ENCODE measurements around the gene CUBN. TPM values are rescaled to one million over a fixed set of nuclear protein-coding genes. Genes with fewer than 3 reads are reported as not detected.

The CUBN gene
- total RNA-seq, 1 experiment from 2014 or later, result 7.8 TPM

DNA sequence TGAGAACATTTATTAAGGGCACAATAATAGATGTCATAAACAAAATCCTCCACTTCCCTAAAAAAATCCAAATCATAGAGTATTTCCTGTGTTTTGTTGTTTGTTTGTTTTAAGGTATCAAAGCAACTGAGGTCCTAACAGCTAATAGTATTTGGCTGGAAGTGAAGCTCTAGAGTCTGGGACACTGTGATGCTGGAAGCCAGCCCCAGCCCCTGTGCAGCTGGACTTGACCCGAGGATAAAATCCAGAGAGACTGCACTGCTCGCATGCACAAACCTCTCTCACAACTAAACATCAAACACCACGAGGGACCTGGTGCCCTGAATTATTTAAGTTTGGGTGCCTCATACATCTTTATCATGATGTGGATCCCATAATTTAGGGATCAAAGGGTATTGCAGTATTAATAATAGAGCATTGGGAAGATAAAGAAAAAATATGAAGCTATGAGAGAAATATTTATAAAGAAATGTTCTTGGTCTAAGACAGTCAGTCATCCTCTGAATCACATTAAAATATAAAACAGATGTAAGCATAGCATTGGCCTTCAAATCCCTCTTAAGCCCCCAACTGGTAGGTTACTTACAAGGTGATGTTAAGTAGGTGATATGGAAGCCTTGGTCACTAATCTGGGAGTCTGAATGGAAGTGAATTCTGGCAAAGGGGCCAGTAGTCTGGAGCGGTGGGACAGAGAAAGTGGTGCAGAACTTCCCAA is 44.4 kb downstream of the CUBN start:
- in situ Hi-C loops (cut with HindIII; ENCODE audit: low pct_unique_long_range_greater_than_20kb, low sequenced_read_pairs), result no loop called here

GRCh38 chr10:17084258-17084657 is 45.4 kb downstream of the CUBN start:
- DNase-seq (ENCODE audit: low read depth, low spot score), result no peak
- in situ Hi-C loops (cut with HindIII; ENCODE audit: low pct_unique_long_range_greater_than_20kb, low sequenced_read_pairs), result no loop called here

More for the DNA sequence above, 44.4 kb downstream of the CUBN start:
- DNase-seq (ENCODE audit: low read depth, low spot score), result no peak

- DNase-seq (ENCODE audit: low read depth, low spot score), result no peak
- in situ Hi-C loops (cut with HindIII; ENCODE audit: low pct_unique_long_range_greater_than_20kb, low sequenced_read_pairs), result no loop called here
Observed at GRCh38 chr10:17081431-17081830, 48.2 kb downstream of the CUBN start.

GRCh38 chr10:17077890-17078289 is 51.7 kb downstream of the CUBN start:
- in situ Hi-C loops (cut with HindIII; ENCODE audit: low pct_unique_long_range_greater_than_20kb, low sequenced_read_pairs), result no loop called here

DNA sequence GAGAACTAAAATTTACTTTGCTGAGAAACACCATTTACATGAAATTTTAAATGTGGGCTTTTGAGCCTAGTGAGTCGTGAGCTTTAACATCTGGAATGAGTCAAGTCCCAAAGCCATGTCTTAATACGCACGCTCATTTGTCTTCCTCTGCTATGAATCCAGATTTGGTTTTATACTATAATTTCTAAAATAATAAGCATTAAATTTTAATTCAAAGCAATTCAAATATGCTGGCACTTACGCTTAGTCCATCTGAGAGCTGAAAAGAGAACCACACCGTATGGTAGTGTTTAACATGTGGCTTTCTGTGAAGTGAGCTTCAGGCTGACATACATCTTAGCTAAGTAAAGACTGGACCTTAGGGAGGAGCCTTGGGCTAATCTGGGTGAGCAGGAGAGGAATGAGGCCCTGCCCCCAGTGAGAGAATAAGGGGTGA is 52.2 kb downstream of the CUBN start:
- in situ Hi-C loops (cut with HindIII; ENCODE audit: low pct_unique_long_range_greater_than_20kb, low sequenced_read_pairs), result no loop called here
- no peak for DNase-seq (ENCODE audit: low read depth, low spot score)

More at GRCh38 chr10:17077890-17078289, 51.7 kb downstream of the CUBN start:
- no peak for DNase-seq (ENCODE audit: low read depth, low spot score)

GRCh38 chr10:17076626-17077345 is 52.8 kb downstream of the CUBN start:
- in situ Hi-C loops (cut with HindIII; ENCODE audit: low pct_unique_long_range_greater_than_20kb, low sequenced_read_pairs), result no loop called here
- no peak for DNase-seq (ENCODE audit: low read depth, low spot score)

DNA sequence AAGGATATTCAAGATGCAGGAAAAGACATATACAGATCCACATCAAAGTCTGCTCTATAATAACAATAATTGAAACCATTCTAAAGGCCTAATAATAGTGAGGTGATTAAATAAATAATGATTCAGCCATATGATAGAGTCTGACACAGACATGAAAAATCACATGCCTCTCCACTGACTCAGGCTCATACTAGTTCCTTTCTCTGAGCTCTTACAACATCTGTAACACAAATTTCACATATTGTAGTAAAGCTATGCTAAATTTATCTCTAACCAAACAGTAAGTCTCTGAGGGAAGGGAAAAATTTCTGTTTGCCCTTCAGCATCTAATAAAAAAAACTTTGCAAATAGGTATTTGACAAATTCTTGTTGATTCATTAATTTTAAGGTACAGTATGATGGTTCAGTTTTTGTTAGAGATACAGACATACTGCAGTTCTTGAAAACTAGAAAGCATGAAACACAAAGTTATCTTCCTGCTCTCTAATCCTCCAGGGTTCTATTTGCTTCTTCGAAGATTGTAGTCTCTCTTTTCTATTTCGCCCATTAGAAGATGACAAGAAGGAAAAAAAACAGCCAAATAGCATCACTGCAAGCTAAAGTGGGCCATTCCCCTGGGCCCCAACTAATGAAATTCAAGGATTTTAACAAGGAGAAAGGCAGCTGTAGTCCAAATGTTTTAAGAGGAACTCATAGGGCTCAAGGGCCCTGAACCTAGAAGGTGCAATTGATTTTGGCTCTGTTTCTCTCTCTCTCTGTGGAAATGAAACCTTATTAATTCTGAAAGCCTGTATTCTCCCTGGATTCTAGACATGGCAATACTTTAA is 53.9 kb downstream of the CUBN start:
- DNase-seq (ENCODE audit: low read depth, low spot score), result peak; percentile 71
- in situ Hi-C loops (cut with HindIII; ENCODE audit: low pct_unique_long_range_greater_than_20kb, low sequenced_read_pairs), result no loop called here

DNA sequence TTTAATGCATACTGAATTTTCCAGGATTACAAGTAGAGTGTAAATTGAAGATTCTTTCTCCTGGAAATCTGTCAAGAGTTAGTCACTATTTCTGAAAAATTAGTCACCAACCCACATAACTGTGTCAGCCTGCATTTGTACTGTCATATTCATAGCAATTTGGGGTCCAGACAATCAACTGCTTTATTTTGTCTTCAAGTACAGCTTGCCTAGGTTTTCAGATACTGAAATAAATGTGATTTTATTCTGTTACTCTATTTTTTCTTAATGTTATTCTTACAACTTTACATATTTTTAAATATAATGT is 55.1 kb downstream of the CUBN start:
- in situ Hi-C loops (cut with HindIII; ENCODE audit: low pct_unique_long_range_greater_than_20kb, low sequenced_read_pairs), result no loop called here
- DNase-seq (ENCODE audit: low read depth, low spot score), result no peak

- in situ Hi-C loops (cut with HindIII; ENCODE audit: low pct_unique_long_range_greater_than_20kb, low sequenced_read_pairs), result no loop called here
- no peak for DNase-seq (ENCODE audit: low read depth, low spot score)
Observed at GRCh38 chr10:17073725-17074540, 55.7 kb downstream of the CUBN start.

GRCh38 chr10:17068953-17069352 is 60.7 kb downstream of the CUBN start:
- in situ Hi-C loops (cut with HindIII; ENCODE audit: low pct_unique_long_range_greater_than_20kb, low sequenced_read_pairs), result no loop called here
- DNase-seq (ENCODE audit: low read depth, low spot score), result no peak

GRCh38 chr10:17067376-17068264 is 62.0 kb downstream of the CUBN start:
- in situ Hi-C loops (cut with HindIII; ENCODE audit: low pct_unique_long_range_greater_than_20kb, low sequenced_read_pairs), result no loop called here
- no peak for DNase-seq (ENCODE audit: low read depth, low spot score)

- no peak for DNase-seq (ENCODE audit: low read depth, low spot score)
- in situ Hi-C loops (cut with HindIII; ENCODE audit: low pct_unique_long_range_greater_than_20kb, low sequenced_read_pairs), result no loop called here
Observed at GRCh38 chr10:17066807-17067206, 62.8 kb downstream of the CUBN start.

DNA sequence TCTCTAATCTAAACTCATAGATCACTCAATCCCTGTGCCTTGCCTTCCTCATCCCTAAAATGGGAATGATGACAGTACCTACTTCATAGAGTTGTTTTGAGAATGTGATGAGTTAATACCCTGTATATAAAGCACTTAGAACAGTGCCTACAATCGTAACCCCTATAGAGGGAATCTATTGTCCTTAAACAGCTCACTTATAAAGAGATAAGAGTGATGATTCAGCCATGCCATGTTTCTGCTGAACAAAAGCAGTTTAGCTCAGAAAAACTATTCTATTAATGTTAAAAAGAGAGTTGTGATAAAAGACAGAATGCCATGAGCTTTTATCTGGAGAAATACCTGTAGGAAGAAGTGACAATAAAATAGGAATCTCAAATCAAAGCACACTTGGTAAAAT is 63.6 kb downstream of the CUBN start:
- no peak for DNase-seq (ENCODE audit: low read depth, low spot score)
- in situ Hi-C loops (cut with HindIII; ENCODE audit: low pct_unique_long_range_greater_than_20kb, low sequenced_read_pairs), result no loop called here

DNA sequence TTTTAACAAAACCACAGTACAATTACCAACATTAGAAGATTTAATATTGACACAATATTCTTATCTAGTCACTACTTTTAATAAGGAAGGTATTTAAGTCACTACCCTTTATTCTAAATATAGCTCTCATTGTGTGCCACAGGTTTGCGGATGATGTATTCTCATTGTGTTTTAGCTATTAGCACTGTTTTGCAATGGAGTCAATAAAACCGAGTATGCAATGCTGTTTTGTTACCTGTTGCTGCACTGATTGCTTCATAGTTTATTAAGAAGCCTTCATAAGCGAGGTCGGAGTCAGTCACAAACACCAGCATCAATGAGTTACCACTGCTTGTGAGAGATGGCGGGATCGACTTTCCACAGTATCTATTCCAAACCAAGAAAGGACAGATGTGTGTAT is 64.3 kb downstream of the CUBN start:
- DNase-seq (ENCODE audit: low read depth, low spot score), result no peak
- in situ Hi-C loops (cut with HindIII; ENCODE audit: low pct_unique_long_range_greater_than_20kb, low sequenced_read_pairs), result no loop called here

- DNase-seq (ENCODE audit: low read depth, low spot score), result no peak
- in situ Hi-C loops (cut with HindIII; ENCODE audit: low pct_unique_long_range_greater_than_20kb, low sequenced_read_pairs), result no loop called here
Observed at GRCh38 chr10:17064435-17064834, 65.2 kb downstream of the CUBN start.

GRCh38 chr10:17062955-17063484 is 66.6 kb downstream of the CUBN start:
- peak; percentile 80 for DNase-seq (ENCODE audit: low read depth, low spot score)
- in situ Hi-C loops (cut with HindIII; ENCODE audit: low pct_unique_long_range_greater_than_20kb, low sequenced_read_pairs), result no loop called here

DNA sequence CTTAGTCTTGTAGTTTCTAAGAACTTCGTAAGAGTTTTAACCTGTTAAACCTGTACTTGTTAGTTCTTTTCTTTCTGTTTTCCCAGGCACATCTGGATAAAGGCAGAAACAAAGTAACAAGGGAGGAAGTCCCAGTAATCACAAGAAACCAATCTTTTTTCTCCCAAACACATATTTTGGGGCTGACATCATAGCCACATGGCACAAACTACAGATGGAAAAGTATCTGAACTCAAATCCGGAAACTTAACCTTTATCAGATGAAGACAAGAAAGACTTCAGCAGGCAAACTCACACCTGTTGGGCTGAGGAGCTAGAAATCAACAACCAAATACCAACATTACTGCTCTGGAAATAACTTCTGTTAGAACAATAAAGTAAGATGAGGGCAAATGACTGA is 67.1 kb downstream of the CUBN start:
- peak; percentile 14 for DNase-seq (ENCODE audit: low read depth, low spot score)
- in situ Hi-C loops (cut with HindIII; ENCODE audit: low pct_unique_long_range_greater_than_20kb, low sequenced_read_pairs), result no loop called here

All from SK-MEL-5 (cell line).